ENCODE data around the gene POLE.

Gene POLE

GRCh38 chr12:132687211-132688164 is at the start of gene POLE, which contains the start of gene PXMP2 (continued):
- TF ChIP-seq ZNF433 (tag by site-specific recombination; IDR thresholded peaks at IDR 0.05; ENCODE audit: low read depth) (no peak), ZNF830 (tag by site-specific recombination; IDR thresholded peaks at IDR 0.05; ENCODE audit: low read depth) (no peak), ZNF48 (tag by site-specific recombination; IDR thresholded peaks at IDR 0.05) (no peak), ZBTB1 (tag by site-specific recombination; IDR thresholded peaks at IDR 0.05) (no peak), ZBTB6 (tag by site-specific recombination; IDR thresholded peaks at IDR 0.05) (peak; percentile 89), MEIS1 (CRISPR knock-in tag; IDR thresholded peaks at IDR 0.05; ENCODE audit: borderline replicate concordance) (no peak), SP3 (tag by site-specific recombination; IDR thresholded peaks at IDR 0.05) (peak; percentile 80), KLF16 (tag by site-specific recombination; IDR thresholded peaks at IDR 0.05) (peak; percentile 91), ZBTB8A (tag by site-specific recombination; IDR thresholded peaks at IDR 0.05) (peak; percentile 74), FEZF1 (tag by site-specific recombination; IDR thresholded peaks at IDR 0.05) (no peak), ZFP3 (tag by site-specific recombination; IDR thresholded peaks at IDR 0.05; ENCODE audit: low read depth) (no peak), ZNF529 (tag by site-specific recombination; IDR thresholded peaks at IDR 0.05; ENCODE audit: insufficient replicate concordance) (no peak), ZNF548 (tag by site-specific recombination; IDR thresholded peaks at IDR 0.05) (no peak), ZFP69B (tag by site-specific recombination; IDR thresholded peaks at IDR 0.05) (0 out of 2 replicates have a peak, but pooled peaks have one; percentile 31), ZBTB48 (tag by site-specific recombination; IDR thresholded peaks at IDR 0.05) (peak; percentile 100), ZNF18 (tag by site-specific recombination; IDR thresholded peaks at IDR 0.05) (no peak), ZNF623 (tag by site-specific recombination; IDR thresholded peaks at IDR 0.05) (no peak), GLIS1 (tag by site-specific recombination; IDR thresholded peaks at IDR 0.05) (peak; percentile 89), ZSCAN16 (tag by site-specific recombination; IDR thresholded peaks at IDR 0.05) (no peak), PATZ1 (tag by site-specific recombination; IDR thresholded peaks at IDR 0.05) (peak; percentile 71), ZNF473 (tag by site-specific recombination; IDR thresholded peaks at IDR 0.05) (no peak), TSHZ1 (tag by site-specific recombination; IDR thresholded peaks at IDR 0.05; ENCODE audit: borderline replicate concordance) (no peak; the same call in 1 of the 2 replicates), TCF7L2 (IDR thresholded peaks at IDR 0.05; ENCODE audit: borderline replicate concordance, low read depth, low read length) (no peak), ZNF558 (tag by site-specific recombination; IDR thresholded peaks at IDR 0.05) (no peak), ZNF521 (tag by site-specific recombination; IDR thresholded peaks at IDR 0.05) (no peak), ZNF404 (tag by site-specific recombination; IDR thresholded peaks at IDR 0.05) (no peak), KLF7 (tag by site-specific recombination; IDR thresholded peaks at IDR 0.05; ENCODE audit: borderline replicate concordance) (peak; percentile 41; the same call in 1 of the 2 replicates), ZFP41 (tag by site-specific recombination; IDR thresholded peaks at IDR 0.05; ENCODE audit: borderline replicate concordance) (no peak), GLI4 (tag by site-specific recombination; IDR thresholded peaks at IDR 0.05) (no peak), ZNF791 (tag by site-specific recombination; IDR thresholded peaks at IDR 0.05) (no peak), ZNF24 (tag by site-specific recombination; IDR thresholded peaks at IDR 0.05) (0 out of 2 replicates have a peak, but pooled peaks have one; percentile 22), ZNF112 (tag by site-specific recombination; IDR thresholded peaks at IDR 0.05) (no peak), SCRT2 (tag by site-specific recombination; IDR thresholded peaks at IDR 0.05) (no peak), PRDM1 (tag by site-specific recombination; IDR thresholded peaks at IDR 0.05) (no peak)

All from HEK293 (cell line).